ENCODE measurements around the gene KLRC1. TPM values are rescaled to one million over a fixed set of nuclear protein-coding genes. Genes with fewer than 3 reads are reported as not detected.
"Not testable (repeated sequence)": the region's sequence is repeated elsewhere in the genome, so short reads cannot be mapped to it uniquely, and the experiment has no call there.

Gene KLRC1
- total RNA-seq, 1 donor from 2014 or later: not detected

GRCh38 chr12:10448236-10448635 lies 4.9 kb downstream of the KLRC1 start:
- Histone ChIP-seq H3K9ac (no peak overlapping the region), H3K4me1 (no peaks in the 10 kb centered on the region), H2AFZ (replicated peaks) (no peak overlapping the region), H3K4me2 (no peak overlapping the region), H3K9me3 (ENCODE audit: low read depth) (no peaks in the 10 kb centered on the region), H3K27me3 (no peaks in the 10 kb centered on the region), H3K79me2 (ENCODE audit: low read depth) (no peaks in the 10 kb centered on the region), H3K4me3 (no peak overlapping the region), H3F3A (ENCODE audit: low read depth) (no peaks in the 10 kb centered on the region), H4K20me1 (ENCODE audit: low read depth) (no peaks in the 10 kb centered on the region), H3K27ac (no peak overlapping the region), H3K36me3 (no peaks in the 10 kb centered on the region)
- Mint-ChIP-seq H3K27me3 (ENCODE audit: insufficient read depth, low read depth) (no peaks in the 10 kb centered on the region), H3K9me3 (no peaks in the 10 kb centered on the region), H3K4me1 (no peaks in the 10 kb centered on the region), H3K36me3 (no peaks in the 10 kb centered on the region), H3K4me3 (no peak overlapping the region), H3K27ac (no peak overlapping the region)
- TF ChIP-seq CTCF (IDR thresholded peaks at IDR 0.05) (no peak), EZH2phosphoT487 (IDR thresholded peaks at IDR 0.05) (no peak), EZH2 (IDR thresholded peaks at IDR 0.05) (no peak)
- DNase-seq (ENCODE audit: low spot score): no peak

GRCh38 chr12:10446052-10446451 lies 7.1 kb downstream of the KLRC1 start:
- H2AFZ ChIP-seq (replicated peaks); H3K27me3 ChIP-seq; H3K79me2 ChIP-seq (ENCODE audit: low read depth); H3K27ac Mint-ChIP-seq; H3K9ac ChIP-seq; H3K9me3 Mint-ChIP-seq; H3K4me3 Mint-ChIP-seq; H3K4me1 ChIP-seq; H3K36me3 ChIP-seq; H3K27ac ChIP-seq; H3K4me3 ChIP-seq; H3K27me3 Mint-ChIP-seq (ENCODE audit: insufficient read depth, low read depth); H3K9me3 ChIP-seq (ENCODE audit: low read depth); H3K36me3 Mint-ChIP-seq; H4K20me1 ChIP-seq (ENCODE audit: low read depth); H3K4me1 Mint-ChIP-seq; H3K4me2 ChIP-seq; H3F3A ChIP-seq (ENCODE audit: low read depth); DNase-seq (ENCODE audit: low spot score): not testable (repeated sequence)

- not testable (repeated sequence) for H3K27me3 Mint-ChIP-seq (ENCODE audit: insufficient read depth, low read depth); H3K36me3 Mint-ChIP-seq; H3K36me3 ChIP-seq; H3F3A ChIP-seq (ENCODE audit: low read depth); DNase-seq (ENCODE audit: low spot score); H3K27me3 ChIP-seq; H3K4me2 ChIP-seq; H4K20me1 ChIP-seq (ENCODE audit: low read depth); H3K4me1 Mint-ChIP-seq; H3K4me3 Mint-ChIP-seq; H3K9me3 Mint-ChIP-seq; H3K4me1 ChIP-seq; H3K4me3 ChIP-seq; H3K27ac Mint-ChIP-seq; H3K9me3 ChIP-seq (ENCODE audit: low read depth); H3K9ac ChIP-seq; H3K79me2 ChIP-seq (ENCODE audit: low read depth); H3K27ac ChIP-seq
- peak overlapping the region; percentile 2 for H2AFZ ChIP-seq (replicated peaks)
Measured at GRCh38 chr12:10441144-10441543, 12.0 kb downstream of the KLRC1 start.

GRCh38 chr12:10439608-10440274 lies 13.4 kb downstream of the KLRC1 start:
- H3K27ac ChIP-seq; H3K4me3 Mint-ChIP-seq; H3K9ac ChIP-seq; H3K4me3 ChIP-seq; DNase-seq (ENCODE audit: low spot score); H3K4me1 Mint-ChIP-seq; H3K9me3 Mint-ChIP-seq; H3K27me3 ChIP-seq; H3K9me3 ChIP-seq (ENCODE audit: low read depth); H3K27me3 Mint-ChIP-seq (ENCODE audit: insufficient read depth, low read depth); H3K36me3 Mint-ChIP-seq; H3K27ac Mint-ChIP-seq; H3F3A ChIP-seq (ENCODE audit: low read depth); H3K36me3 ChIP-seq; H4K20me1 ChIP-seq (ENCODE audit: low read depth); H2AFZ ChIP-seq (replicated peaks); H3K4me2 ChIP-seq; H3K4me1 ChIP-seq; H3K79me2 ChIP-seq (ENCODE audit: low read depth): not testable (repeated sequence)

- H4K20me1 ChIP-seq (ENCODE audit: low read depth); H3K27ac Mint-ChIP-seq; H3K27me3 Mint-ChIP-seq (ENCODE audit: insufficient read depth, low read depth); H3K4me3 ChIP-seq; H3K9me3 Mint-ChIP-seq; H3F3A ChIP-seq (ENCODE audit: low read depth); H3K4me1 ChIP-seq; H3K27me3 ChIP-seq; DNase-seq (ENCODE audit: low spot score); H3K9me3 ChIP-seq (ENCODE audit: low read depth); H3K36me3 Mint-ChIP-seq; H3K36me3 ChIP-seq; H3K9ac ChIP-seq; H3K27ac ChIP-seq; H3K4me1 Mint-ChIP-seq; H2AFZ ChIP-seq (replicated peaks); H3K79me2 ChIP-seq (ENCODE audit: low read depth); H3K4me3 Mint-ChIP-seq; H3K4me2 ChIP-seq: not testable (repeated sequence)
Measured at GRCh38 chr12:10437601-10438000, 15.6 kb downstream of the KLRC1 start.

- H3F3A ChIP-seq (ENCODE audit: low read depth); H3K4me1 ChIP-seq; H3K27ac Mint-ChIP-seq; H3K4me1 Mint-ChIP-seq; H3K4me2 ChIP-seq; H3K36me3 ChIP-seq; H3K27me3 Mint-ChIP-seq (ENCODE audit: insufficient read depth, low read depth); DNase-seq (ENCODE audit: low spot score); H3K9me3 ChIP-seq (ENCODE audit: low read depth); H4K20me1 ChIP-seq (ENCODE audit: low read depth); H3K9ac ChIP-seq; H3K4me3 ChIP-seq; H3K27ac ChIP-seq; H3K9me3 Mint-ChIP-seq; H3K4me3 Mint-ChIP-seq; H3K36me3 Mint-ChIP-seq; H3K79me2 ChIP-seq (ENCODE audit: low read depth); H2AFZ ChIP-seq (replicated peaks); H3K27me3 ChIP-seq: not testable (repeated sequence)
Measured at GRCh38 chr12:10435816-10436215, 17.4 kb downstream of the KLRC1 start, which contains the start of gene KLRC2. Gene KLRC2, minus strand, starts transcription at chr12:10436010. Its CDS starts 24 bp downstream, at chr12:10435986.

GRCh38 chr12:10430623-10431022 lies 22.6 kb downstream of the KLRC1 start:
- H3K4me3 ChIP-seq; H3K36me3 Mint-ChIP-seq; H3K27ac ChIP-seq; H3F3A ChIP-seq (ENCODE audit: low read depth); H3K4me1 Mint-ChIP-seq; H3K4me1 ChIP-seq; H3K4me2 ChIP-seq; DNase-seq (ENCODE audit: low spot score); H4K20me1 ChIP-seq (ENCODE audit: low read depth); H3K27ac Mint-ChIP-seq; H3K79me2 ChIP-seq (ENCODE audit: low read depth); H3K4me3 Mint-ChIP-seq; H3K9me3 ChIP-seq (ENCODE audit: low read depth); H3K9me3 Mint-ChIP-seq; H2AFZ ChIP-seq (replicated peaks); H3K27me3 ChIP-seq; H3K27me3 Mint-ChIP-seq (ENCODE audit: insufficient read depth, low read depth); H3K9ac ChIP-seq; H3K36me3 ChIP-seq: not testable (repeated sequence)

All from neural progenitor cell (in vitro differentiated cells).